DMS53 treated with DMSO at 0.1 percent for 48 hours (cell line): ENCODE data around the gene RAD51AP2.
"Not testable (repeated sequence)": the region's sequence is repeated elsewhere in the genome, so short reads cannot be mapped to it uniquely, and the experiment has no call there.

Experiments used
- DNase-seq: peaks from one replicate; lab custom pipeline; 2025; ENCODE audit not compliant: unreplicated experiment; lab: John Stamatoyannopoulos, UW

Gene RAD51AP2

DNA sequence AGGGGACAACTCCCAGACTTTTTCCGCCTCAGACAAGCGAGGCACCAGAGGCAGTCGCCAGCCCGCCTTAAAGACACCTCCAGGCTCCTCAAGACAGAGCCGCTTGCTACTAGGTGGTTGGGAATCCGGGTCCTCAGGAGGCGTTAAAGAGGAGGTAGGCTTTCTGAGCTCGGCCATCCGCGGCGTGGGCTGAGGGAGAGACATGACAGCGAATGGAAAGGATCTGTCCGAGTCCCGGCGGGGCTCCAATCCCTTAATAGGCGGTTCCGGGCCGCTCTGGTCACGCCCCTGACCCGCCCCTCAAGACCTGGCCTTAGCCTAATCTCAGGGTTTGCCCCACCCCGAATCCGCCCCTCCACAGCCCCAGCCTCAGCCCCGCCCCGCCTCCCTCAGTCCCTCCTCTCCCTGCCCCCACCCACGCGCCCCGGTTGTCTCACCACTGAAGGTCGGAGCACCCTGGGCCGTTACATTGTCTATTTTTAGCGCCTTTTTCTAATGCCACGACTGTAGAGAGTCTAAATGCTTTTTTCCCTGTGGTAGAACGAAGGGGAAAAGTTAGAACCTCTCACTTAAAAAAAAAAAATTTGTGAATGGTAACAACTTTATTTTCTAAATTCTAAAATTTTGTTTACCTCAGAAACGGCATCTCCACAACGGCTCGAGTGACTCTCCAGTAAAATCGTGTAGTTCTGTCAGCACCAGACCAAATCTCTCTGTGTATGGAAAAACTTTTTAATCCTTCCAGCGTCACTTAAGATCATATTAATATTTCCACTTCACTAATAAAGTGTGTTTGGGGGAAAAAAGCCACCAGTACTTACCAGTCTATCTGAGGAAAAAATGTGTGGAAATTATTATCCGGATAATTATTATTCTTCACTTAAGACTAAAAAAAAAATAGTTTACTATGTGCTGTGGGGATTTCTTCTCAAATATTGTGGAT lies at the start of gene RAD51AP2:
TSS of gene RAD51AP2 (minus strand) at position 229 of the 943 bp plus-strand sequence. CDS start at position 204, 25 bp downstream.
- peak; percentile 50 for DNase-seq

DNA sequence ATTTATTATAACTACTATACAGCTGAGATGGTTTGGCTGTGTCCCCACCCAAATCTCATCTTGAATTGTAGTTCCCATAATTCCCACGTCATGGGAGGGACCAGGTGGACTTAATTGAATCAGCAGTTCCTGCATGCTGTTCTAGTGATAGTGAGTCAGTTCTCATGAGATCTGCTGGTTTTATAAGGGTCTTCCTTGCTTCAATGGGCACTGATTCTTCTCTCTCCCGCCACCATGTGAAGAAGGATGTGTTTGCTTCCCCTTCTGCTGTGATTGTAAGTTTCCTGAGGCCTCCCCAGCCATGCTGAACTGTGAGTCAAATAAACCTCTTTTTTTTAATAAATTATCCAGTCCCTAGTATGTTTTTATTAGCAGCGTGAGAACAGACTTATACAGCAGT lies 47.5 kb upstream of the RAD51AP2 start:
- not testable (repeated sequence) for DNase-seq

DNA sequence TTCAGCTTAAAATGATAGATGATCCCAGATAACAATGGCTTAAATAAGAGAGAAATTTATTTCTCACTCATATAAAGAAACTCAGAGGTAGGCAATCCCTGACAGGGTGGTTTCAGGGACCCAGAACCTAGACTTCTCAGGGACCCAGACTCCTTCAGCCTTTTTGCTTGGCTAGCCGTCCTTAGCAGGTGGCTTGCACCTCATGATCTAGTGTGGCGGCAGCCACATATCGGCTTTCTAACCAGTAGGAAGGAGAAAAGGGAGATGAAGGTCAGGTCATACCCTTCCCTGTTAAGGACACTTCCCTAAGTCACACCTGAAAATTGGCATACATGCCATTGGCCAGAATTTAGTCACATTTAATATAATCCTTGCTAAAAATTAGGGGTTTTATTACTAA lies 40.6 kb upstream of the RAD51AP2 start:
- DNase-seq: no peak

DNA sequence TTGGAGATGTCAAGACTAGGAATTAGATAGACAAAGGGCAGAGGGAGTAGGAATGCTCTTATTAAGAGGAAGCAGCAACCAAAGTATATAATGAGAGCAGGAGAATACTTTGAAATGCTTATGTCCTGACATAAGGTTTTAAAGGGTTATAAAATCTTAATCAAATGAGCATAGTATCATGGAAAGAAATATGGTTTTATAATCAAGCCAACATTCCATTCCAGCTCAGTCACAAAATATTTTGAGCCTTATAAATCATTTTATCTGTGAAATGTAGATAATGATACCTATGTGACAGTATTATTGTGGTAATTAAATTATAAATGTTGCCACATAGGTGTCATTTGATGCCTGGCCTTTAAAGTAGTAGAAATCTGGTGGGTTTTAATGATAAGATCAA lies 39.8 kb upstream of the RAD51AP2 start:
- DNase-seq: no peak

DNA sequence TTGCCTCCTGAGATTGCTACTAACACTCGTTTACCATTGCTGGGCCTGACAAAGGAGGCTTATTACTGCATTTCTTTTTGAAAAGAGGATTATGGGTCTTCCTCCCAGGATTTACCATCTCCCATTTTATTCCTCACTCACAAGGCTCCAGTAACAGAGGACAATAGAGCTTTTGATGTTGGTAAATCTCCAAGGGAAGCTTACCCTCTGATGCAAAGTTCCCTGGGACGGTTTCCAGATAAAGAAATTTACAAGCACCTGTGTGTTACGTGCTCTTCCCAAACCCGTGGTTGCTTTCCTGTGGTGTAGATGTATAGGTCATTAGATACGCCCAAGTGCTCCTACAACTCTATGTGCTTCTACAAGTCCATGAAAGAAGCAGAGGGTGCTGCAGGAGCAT lies 39.4 kb upstream of the RAD51AP2 start:
- no peak for DNase-seq

DNA sequence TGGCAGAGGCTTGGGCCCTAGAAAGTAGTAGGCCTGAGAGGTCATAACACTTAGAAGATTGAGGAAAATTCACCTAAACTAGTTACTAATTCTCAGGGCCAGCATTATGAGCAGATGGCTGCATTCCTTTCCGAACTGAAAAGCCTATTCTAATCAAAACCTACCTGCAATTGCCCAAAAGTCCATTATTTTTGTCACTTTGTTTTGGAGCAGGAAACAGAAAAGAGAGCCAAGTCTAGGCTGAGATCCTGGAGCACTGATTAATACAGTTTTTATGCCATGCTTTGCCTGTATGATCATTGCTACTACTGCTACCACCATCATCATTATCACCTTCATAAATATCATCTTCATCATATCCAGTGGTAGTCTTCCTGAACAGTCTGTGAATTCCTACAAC lies 36.9 kb upstream of the RAD51AP2 start:
- DNase-seq: no peak

DNA sequence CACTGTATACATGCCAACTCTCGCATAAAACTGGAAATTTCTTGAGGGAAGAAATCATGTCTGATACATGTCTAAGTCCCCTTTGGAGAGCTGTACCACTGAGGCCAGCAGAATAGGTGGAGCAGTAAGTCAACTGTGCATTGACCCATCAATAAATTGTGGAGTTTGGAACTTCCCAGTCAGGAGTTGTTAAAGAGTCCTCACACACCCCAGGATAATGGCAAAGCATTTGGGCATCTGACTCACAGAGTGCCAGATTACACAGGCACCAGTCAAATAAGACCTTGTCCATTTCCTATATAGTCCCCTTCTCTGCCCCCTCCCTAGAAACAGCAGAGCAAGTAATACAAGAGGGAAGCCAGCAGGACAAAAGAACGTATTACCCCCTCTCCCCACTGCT lies 32.7 kb upstream of the RAD51AP2 start:
- DNase-seq: no peak

DNA sequence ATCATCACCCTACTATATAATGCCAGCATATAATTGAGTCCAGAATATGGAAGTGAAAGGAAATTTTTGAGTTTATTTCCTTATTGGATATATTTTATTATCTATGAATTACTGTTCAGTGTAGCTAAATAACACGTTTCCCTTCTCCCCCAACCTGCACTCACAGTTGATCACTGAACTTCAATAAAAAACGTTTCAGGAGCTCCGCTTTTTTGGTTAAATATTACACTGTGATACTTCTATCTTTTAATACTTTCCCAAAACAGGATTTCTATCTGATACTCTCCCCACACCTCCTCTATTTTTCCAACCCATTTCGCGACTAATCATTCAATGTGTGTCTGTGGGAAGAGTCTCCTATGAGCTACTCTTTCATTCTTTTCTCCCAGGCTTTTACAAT lies 29.5 kb upstream of the RAD51AP2 start:
- no peak for DNase-seq

DNA sequence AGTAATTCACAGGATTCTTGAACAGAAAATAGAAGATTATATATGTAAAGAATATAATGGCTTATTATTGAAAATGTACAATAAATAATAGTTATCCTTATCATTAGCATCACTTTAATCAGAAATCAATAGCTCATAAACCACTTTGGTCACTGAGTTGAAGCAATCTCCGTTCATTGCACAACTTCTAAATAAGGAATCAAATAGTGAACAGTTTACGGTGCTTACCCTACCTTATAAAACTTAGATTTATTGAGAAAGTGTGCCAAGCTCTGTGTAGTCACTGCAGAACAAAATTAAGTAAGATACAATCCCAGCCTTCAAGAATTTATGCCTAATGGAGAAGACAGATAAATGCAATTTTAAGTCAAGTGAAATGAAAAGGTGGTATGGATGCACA lies 29.0 kb upstream of the RAD51AP2 start:
- DNase-seq: no peak

DNA sequence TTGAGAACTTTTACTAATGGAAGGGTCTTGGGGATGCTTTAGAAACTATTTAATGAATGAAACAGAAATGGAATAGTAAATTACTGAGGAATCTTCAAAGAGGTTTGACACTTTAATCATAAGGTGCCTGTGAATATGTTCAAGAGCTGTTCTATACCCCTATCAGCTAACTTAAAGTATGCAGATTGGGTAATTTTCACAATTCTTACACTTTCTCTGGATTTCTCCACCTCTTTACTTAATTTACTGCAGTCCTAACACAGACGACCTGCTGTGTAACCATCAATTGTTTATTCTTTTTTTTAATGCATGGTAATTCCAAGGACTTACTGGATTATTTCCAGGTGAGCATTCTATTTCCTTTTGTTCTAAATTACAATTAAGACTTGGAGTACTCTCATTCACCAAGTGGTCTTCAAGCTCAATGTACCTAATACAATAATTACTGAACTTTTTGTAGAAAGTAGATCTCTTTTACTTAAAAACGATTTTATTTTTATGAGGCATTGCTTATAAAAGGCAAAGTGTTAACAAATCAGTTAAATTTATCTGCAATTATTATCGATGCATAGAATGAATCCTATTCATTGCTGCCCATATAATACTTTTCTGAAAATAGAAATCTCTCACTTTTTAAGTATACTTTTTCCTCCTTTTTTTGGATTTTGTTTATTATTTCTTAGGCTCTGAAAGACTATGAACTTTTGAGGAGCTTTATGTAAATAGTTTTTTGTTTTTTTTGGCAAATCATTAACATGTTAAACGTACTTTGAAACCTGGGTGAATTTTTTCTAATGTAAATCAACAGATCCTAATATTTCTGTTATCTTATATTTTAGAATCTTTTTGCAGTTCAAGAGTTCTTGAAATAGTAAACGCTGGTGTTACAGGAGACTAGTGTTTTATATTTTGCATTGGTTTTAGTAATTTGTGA lies 27.7 kb upstream of the RAD51AP2 start:
- DNase-seq: no peak

DNA sequence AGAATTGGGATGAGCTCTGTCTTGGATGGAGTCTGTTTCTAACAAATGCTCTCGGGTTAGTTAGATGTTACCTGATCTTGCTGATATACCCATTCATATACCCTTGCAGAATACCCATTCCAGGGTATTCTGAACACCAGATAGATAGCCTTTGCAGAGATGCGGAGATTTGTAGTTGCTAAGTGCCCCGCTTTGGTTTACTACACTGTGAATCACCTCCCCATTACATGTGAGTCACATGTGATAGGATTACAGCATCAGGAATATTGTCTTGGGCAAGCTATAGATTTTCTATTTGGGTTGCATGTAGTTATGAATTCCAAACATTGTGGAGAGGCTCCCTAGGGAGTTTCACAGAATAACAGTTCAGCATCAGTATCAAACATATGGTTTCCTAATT lies 26.0 kb upstream of the RAD51AP2 start:
- DNase-seq: no peak

DNA sequence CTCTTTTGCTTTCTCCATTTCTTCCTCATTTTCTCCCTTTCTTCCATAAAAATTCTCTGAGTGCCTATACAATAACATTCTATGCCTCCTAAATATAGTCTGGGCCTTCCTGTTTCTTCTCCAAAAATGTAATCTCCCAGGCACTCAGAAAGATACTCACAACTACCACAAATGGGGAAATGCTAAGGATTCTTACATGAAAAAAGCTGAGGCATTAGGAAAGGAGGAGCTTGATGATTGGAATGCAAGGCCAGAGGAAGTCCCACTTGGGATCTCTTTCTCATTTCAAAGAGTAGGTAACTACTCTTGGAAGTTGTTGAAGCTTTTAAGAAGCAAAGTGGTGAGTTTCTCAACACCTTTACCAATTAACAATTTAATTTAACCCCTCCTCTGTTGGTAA lies 25.6 kb upstream of the RAD51AP2 start:
- DNase-seq: no peak

DNA sequence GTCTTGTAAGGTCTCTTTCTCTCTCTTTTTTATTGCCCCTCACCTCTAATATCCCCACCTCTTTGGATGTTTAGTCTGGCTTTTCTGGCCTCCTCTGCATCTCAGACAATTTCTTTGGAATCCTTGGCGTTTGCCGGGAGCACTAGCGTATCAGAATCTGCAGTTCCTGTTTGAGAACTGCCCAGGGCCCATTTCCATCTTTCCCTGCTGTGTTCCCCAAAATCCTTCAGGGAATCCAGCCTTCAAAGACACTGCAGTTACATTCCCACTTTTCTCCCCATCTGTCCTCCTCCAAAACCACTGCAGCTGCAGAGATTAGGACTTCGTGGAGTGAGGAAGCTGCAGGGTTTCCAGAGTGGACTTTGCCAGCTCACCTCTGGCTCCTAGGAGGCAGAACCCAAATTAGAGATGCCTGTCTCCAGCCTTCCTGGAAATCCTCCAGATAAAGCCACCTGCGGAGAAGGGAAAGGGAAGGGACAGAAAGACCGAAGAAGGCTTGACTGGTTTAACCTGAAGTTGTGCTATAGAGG lies 25.0 kb upstream of the RAD51AP2 start:
- no peak for DNase-seq

DNA sequence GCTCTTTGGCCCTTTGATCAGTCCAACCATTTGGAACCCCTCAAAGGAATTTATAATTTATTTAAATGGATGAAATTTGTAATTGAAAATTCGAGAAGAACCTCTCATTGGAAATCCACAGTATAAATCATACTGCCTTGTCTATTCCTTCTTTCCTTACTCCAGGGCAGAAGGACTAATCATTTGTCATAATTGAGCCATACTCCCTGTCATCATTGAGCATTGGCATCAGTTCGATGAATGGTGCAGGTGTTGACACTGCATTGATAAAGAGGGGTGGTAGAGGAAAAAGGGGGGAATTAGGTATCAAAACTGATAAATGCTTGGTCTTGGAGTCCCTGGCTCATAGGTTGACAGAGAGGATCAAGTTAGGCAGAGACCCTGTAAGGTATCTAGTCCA lies 24.2 kb upstream of the RAD51AP2 start:
- DNase-seq: no peak

DNA sequence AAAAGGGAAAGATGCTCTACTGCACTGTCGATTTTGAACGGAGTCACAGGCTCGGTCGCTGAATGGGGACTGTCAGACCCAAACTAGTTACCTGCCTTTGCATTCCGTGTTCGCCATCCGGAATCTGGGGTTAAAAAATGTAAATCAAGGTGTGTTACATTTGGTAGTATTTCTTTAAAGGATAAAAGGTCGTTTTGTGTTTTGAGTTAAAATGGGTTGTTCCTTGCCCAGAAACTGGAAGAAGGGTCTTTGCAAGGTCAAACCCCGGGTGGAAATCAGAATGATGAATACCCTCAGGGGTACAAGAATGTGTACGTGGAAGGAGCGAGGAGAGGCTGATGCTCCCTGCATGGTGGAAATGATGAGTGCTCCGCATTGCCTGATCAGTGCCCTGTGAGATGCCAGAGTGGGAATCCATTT lies 23.3 kb upstream of the RAD51AP2 start:
- no peak for DNase-seq

DNA sequence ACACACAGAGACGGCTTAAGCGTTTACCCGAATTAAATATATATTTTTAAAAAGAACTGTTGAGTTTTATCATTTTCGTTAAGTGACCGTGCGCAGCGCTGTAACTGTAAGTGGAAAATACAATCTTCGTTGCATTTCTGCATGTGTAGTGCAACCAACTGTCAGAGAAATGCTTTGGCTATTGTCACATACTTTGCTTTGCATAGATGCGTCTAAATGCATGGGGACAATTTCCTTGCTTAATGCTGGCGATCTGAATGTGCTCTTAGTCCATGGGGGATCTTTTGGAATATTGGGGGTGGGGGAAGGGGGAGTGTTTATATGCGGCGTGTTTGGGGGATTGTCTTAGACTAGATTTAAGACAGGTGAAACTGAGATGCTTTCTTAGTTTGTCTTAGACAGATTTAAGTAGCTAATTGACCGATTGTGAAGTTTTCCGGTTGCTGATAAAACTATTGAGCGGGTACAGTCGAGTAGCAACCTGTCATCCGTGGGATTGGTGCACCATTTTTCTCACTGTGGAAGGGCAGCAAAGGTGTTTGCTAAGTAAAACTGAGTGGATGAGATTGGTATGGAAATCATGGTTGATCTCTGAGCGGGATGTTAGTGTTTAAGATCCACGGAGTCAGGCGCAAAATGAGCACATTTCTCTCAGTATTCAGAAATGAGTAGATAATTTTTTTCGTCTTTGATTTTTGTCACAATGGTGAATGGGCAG lies 22.7 kb upstream of the RAD51AP2 start:
- DNase-seq: no peak

DNA sequence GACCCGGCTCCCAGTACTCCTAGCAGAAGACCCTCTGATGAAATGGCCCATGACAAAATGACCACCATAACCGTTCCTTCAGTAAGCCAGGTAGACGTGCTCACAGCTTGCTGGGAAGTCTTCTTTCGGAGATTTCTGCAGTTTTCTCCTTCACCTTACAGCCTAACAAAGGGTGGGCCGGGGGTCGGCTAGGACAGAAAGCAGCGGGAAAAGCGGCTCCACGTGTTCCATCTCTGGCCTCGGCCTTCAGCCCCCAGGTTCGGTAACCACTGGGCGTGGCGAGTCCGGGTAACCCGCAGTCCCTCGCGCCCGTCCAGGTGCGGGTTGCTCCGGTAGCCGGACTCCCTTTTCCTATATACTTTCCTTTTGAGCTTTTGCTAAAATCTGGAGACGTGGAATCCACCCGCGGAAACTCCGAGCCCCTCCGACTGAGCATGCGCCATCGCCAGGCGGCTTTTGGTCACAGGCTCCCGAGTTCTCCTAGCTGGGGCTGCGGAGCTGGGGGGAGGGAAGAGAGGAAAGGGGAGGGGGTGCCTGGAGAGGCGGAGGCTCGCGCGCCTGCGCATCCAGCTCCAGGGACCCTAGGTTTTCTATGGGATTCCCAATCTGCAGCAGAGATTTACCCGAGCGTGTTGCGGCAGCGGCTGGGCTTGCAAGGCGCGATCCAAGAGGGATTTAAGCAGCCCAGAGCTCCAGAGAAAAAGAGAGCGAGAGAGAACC lies 22.0 kb upstream of the RAD51AP2 start, which contains the start of gene VSNL1:
TSS of gene VSNL1 (plus strand) at position 604 of the 720 bp plus-strand sequence. CDS start 51,379 bp downstream, outside the sequence.
- DNase-seq: peak; percentile 81

DNA sequence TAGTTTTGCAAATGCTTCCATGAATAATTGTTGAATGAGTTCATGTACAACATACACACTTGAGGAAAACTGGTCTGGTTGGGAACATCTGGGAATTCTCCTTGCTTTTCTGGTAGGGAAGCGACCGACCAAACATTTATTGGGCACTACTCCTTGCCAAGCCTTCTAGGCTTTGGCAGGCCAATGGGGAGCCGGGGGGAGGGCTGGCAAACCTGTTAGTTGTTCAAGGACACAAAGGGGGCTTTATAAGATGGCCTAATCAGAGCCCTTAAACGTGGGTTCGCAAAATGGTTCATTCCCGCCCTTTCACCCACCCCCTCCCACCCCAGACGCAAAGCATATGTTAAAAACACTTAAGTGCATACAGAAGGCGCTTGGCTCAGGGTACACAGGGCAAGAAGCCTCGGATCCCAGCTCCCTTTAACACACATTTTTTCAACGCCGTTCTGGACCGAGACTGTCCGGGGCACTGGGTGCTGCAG lies 21.4 kb upstream of the RAD51AP2 start:
- DNase-seq: peak; percentile 36

DNA sequence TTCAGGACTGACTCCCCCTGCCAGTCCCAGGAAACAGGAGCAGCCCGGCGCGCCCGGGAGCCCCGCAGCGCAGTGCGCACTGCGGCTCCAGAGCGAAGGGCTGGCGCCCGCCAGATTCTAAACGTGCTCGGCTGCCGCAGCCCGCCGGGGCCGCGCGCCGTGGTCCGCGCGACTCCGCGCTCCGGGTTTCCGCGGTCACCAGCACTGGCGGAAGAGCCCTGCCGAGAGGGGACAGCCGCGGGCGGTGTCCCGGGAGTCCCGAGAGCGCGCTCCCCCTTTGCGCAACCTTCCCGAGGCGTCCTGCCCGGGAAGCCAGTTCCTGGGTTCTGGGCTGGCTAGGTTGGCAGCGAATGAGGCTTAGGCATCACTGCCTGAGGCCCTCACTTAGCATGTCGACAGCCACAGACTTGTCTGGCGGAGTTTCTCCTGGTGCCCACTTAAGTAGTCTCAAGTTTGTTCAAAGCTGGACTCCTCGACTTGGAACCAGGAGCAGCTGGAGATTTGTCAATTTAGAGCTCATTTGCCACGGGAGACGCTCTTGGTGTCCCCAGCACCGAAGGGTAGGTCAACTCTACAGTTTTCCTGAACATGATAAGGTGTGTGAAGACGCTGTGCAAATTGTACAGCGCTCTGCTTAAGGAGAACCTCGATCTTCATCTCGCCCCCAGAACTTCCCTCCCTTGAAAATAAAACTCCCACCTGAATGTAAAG lies 20.8 kb upstream of the RAD51AP2 start:
- peak; percentile 62 for DNase-seq
